Heart left ventricle (tissue), 13 donors: ENCODE measurements around the gene KDM1A.

Source experiments
- POLR2A ChIP-seq, 2 donors: fragments of 450-650 bp; IDR thresholded peaks; one replicate each; pipeline ENCODE4 v1.6.1; 2017; ENCODE audit warnings: antibody characterized with exemption in 2 of 2, mild to moderate bottlenecking in 2 of 2, moderate library complexity in 2 of 2
- TF ChIP-seq, protein P1 (sequence below), 12 donors: fragments of 200-600 bp; sonication (generic) in 4 of 12; IDR thresholded peaks; one replicate each; pipeline versions ENCODE4 v1.5.0 to v1.8.0; 2018 to 2022; ENCODE audit warnings: antibody characterized with exemption in 12 of 12, mild to moderate bottlenecking in 5 of 12
- donor health status: ischemic (EF 13 %, LVEDD 7.1; RV severe dilation, severe dysfunction).
- donor health status: DM: no; HTN: yes; CAD: no.
- donor health status: DM: no; HTN: no; CAD: no.
- donor health status: ischemic (EF 25% LVEDD 6.9; RV normal size, moderate dysfunction).
- donor health status: ischemic (EF 25% LVEDD 5.7; RV mildly dilated, moderate dysfunction).
- donor health status: ischemic (EF 35%, LVEDD 5.7; RV mildly dilated, moderate dysfunction).
- donor health status: nonischemic (EF 11% LVEDD 7.7; RV severe dilation, severe dysfunction).
- donor health status: DM: yes; HTN: yes; CAD: no.
- donor health status: PGD.
- donor health status: ischemic (EF 29% LVEDD 5.4; RV normal size, mild dysfunction).
- donor health status: nonischemic (EF 23%, LVEDD 6.1; RV moderate dilation, normal function).

DNA sequence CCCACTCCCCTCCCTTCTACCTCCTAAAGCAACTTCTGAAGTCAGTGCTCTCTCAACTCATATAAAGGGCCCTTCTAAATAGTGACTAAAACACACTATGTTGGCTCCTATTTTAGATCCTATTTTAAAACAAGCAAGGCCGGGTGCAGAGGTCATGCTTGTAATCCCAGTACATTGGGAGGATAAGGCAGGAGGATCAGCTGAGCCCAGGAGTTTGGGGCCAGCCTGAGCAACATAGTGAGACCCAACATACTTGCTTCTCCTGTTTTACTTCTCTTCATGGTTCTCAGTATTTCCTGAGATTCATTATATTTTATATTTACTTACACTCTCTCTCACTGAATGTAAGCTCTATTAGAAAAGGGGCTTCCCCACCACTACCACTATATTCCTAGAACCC lies 106.9 kb downstream of the KDM1A start:
- TF ChIP-seq, protein P1, sequence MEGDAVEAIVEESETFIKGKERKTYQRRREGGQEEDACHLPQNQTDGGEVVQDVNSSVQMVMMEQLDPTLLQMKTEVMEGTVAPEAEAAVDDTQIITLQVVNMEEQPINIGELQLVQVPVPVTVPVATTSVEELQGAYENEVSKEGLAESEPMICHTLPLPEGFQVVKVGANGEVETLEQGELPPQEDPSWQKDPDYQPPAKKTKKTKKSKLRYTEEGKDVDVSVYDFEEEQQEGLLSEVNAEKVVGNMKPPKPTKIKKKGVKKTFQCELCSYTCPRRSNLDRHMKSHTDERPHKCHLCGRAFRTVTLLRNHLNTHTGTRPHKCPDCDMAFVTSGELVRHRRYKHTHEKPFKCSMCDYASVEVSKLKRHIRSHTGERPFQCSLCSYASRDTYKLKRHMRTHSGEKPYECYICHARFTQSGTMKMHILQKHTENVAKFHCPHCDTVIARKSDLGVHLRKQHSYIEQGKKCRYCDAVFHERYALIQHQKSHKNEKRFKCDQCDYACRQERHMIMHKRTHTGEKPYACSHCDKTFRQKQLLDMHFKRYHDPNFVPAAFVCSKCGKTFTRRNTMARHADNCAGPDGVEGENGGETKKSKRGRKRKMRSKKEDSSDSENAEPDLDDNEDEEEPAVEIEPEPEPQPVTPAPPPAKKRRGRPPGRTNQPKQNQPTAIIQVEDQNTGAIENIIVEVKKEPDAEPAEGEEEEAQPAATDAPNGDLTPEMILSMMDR (IDR thresholded peaks at IDR 0.05): no peak
- no peak for TF ChIP-seq POLR2A (IDR thresholded peaks at IDR 0.05)
